NOMO-1 treated with dmso at 0.1 percent for 144 hours (cell line): Measurements from ENCODE around the gene METTL4.

Experiments used
- DNase-seq: peaks from one replicate; lab custom pipeline; 2025; ENCODE audit not compliant: unreplicated experiment; lab: John Stamatoyannopoulos, UW

METTL4 gene

GRCh38 chr18:2571200-2572170 is at the start of gene METTL4, which contains the start of gene NDC80:
Gene METTL4, minus strand, starts transcription at chr18:2571505. Its CDS starts 4,289 bp downstream, at chr18:2567216.
Gene NDC80, plus strand, starts transcription at chr18:2571557. Its CDS starts 1,429 bp downstream, at chr18:2572986.
- peak; percentile 76 for DNase-seq

GRCh38 chr18:2618009-2618408 is 46.7 kb upstream of the METTL4 start:
- no peak for DNase-seq

GRCh38 chr18:2617401-2617998 is 46.2 kb upstream of the METTL4 start:
- no peak for DNase-seq

- no peak for DNase-seq
Observed at GRCh38 chr18:2612996-2613395, 41.7 kb upstream of the METTL4 start.

- peak; percentile 44 for DNase-seq
Observed at GRCh38 chr18:2610549-2610948, 39.2 kb upstream of the METTL4 start.

- no peak for DNase-seq
Observed at GRCh38 chr18:2609604-2610003, 38.3 kb upstream of the METTL4 start.

GRCh38 chr18:2606335-2606734 is 35.0 kb upstream of the METTL4 start:
- DNase-seq: no peak

GRCh38 chr18:2602844-2603243 is 31.5 kb upstream of the METTL4 start:
- DNase-seq: no peak

- no peak for DNase-seq
Observed at GRCh38 chr18:2597639-2598038, 26.3 kb upstream of the METTL4 start.

- no peak for DNase-seq
Observed at GRCh38 chr18:2590303-2590702, 19.0 kb upstream of the METTL4 start.

- no peak for DNase-seq
Observed at GRCh38 chr18:2589345-2590068, 18.2 kb upstream of the METTL4 start.

- DNase-seq: no peak
Observed at GRCh38 chr18:2588666-2589344, 17.5 kb upstream of the METTL4 start.

- DNase-seq: no peak
Observed at GRCh38 chr18:2587788-2588187, 16.5 kb upstream of the METTL4 start.

- no peak for DNase-seq
Observed at GRCh38 chr18:2573408-2573807, 2.1 kb upstream of the METTL4 start.

GRCh38 chr18:2572892-2573291 is 1.6 kb upstream of the METTL4 start:
- no peak for DNase-seq

GRCh38 chr18:2572171-2572569 is 865 bp upstream of the METTL4 start:
- no peak for DNase-seq

GRCh38 chr18:2570772-2571199 is 519 bp downstream of the METTL4 start:
- DNase-seq: peak; percentile 40

- DNase-seq: no peak
Observed at GRCh38 chr18:2569338-2570207, 1.7 kb downstream of the METTL4 start.

- no peak for DNase-seq
Observed at GRCh38 chr18:2568605-2569004, 2.7 kb downstream of the METTL4 start.

GRCh38 chr18:2568129-2568528 is 3.2 kb downstream of the METTL4 start:
- DNase-seq: no peak
